K562 (cell line): ENCODE results near the gene NKAPL. TPM values are rescaled to one million over a fixed set of nuclear protein-coding genes. Genes with fewer than 3 reads are reported as not detected.

Experiments
- CTCF ChIP-seq, 3 experiments: IDR thresholded peaks in 2 of 3; conservative IDR thresholded peaks in 1 of 3; 2 replicates each; pipeline ENCODE4 v1.5.1; 2011 to 2012; ENCODE audit warnings: low read length in 3 of 3, mild to moderate bottlenecking in 3 of 3, control low read depth in 2 of 3, improper control_type of control experiment in 1 of 3, inconsistent platforms in 1 of 3, low read depth in 1 of 3, mixed read lengths in 1 of 3, moderate library complexity in 1 of 3; ENCODE audit not compliant: insufficient read depth in 2 of 3
- ELF2 ChIP-seq: fragments of 250-450 bp; sonication (Bioruptor Pico); IDR thresholded peaks from 2 replicates; pipeline ENCODE4 v1.5.0; 2021; ENCODE audit warnings: mild to moderate bottlenecking
- HCFC1 ChIP-seq: IDR thresholded peaks from 2 replicates; pipeline ENCODE4 v1.6.1; 2012; ENCODE audit warnings: low read depth, low read length, improper control_type of control experiment
- MBD2 ChIP-seq: sonication (generic); IDR thresholded peaks from 2 replicates; pipeline ENCODE4 v1.6.1; 2016; ENCODE audit warnings: low read depth, borderline replicate concordance
- MCM7 ChIP-seq, 2 experiments: fragments of 450-650 bp; IDR thresholded peaks; 2 replicates each; pipeline ENCODE4 v1.6.1; 2016 to 2018
- PHF21A ChIP-seq: fragments of 450-650 bp; IDR thresholded peaks from 2 replicates; pipeline ENCODE4 v1.6.1; 2017; ENCODE audit warnings: low read depth, borderline replicate concordance
- ZNF740 ChIP-seq, 3 experiments: fragments of 200-800 bp in 1 of 3; sonication (Bioruptor generic) in 1 of 3; sonication (generic) in 1 of 3; formaldehyde crosslinking in 1 of 3; IDR thresholded peaks; 2 replicates each; pipeline versions ENCODE4 v1.6.1 to v1.8.0; 2016 to 2022; ENCODE audit warnings: mild to moderate bottlenecking in 2 of 3, missing compliant biosample characterization in 2 of 3, missing genetic modification characterization in 2 of 3, missing genetic modification reagents in 1 of 3
- polyA plus RNA-seq, 8 experiments: library from polyadenylated mRNA; depleted of rRNA in 4 of 8; stranded (reverse) in 5 of 8; unstranded in 3 of 8; fragments of >200 nt; fragmentation: Nextera tagmentation in 2 of 8; fragmentation: Illumina TruSeq in 1 of 8; extraction: Ambion mirVana in 2 of 8; extraction: Trizol in 1 of 8; gene quantifications; 2 replicates each; pipeline versions ENCODE4 v1.2.1 to v1.2.3, GENCODE V29; 2011 to 2014; ENCODE audit warnings: inconsistent platforms in 1 of 8, missing spikeins in 1 of 8
- total RNA-seq, 7 experiments: library from RNA; depleted of rRNA in 6 of 7; stranded (reverse); fragments of >200 nt in 6 of 7; fragmentation: Illumina TruSeq in 2 of 7; extraction: Trizol in 2 of 7; gene quantifications; 2 replicates each; pipeline versions ENCODE4 v1.2.1 to v1.2.3, GENCODE V29; 2011 to 2021; ENCODE audit warnings: low replicate concordance in 1 of 7
- TF ChIP-seq, protein P1 (sequence below): sonication (generic); formaldehyde crosslinking; IDR thresholded peaks from 2 replicates; pipeline ENCODE4 v1.8.1; 2023; ENCODE audit warnings: missing genetic modification reagents, mild to moderate bottlenecking, borderline replicate concordance
- TF ChIP-seq, protein P2 (sequence below), 2 experiments: fragments of 450-650 bp; formaldehyde crosslinking in 1 of 2; IDR thresholded peaks; 2 replicates each; pipeline versions ENCODE4 v1.4.0 to v1.6.1; 2014 to 2020; ENCODE audit warnings: mild to moderate bottlenecking in 2 of 2, borderline replicate concordance in 1 of 2, low read depth in 1 of 2

The NKAPL gene
- total and polyA plus RNA-seq, 9 of the 15 experiments (the other 6 are each of a cell fraction or from before 2014, with no cell fraction given) = not detected

- TF ChIP-seq, protein P1, sequence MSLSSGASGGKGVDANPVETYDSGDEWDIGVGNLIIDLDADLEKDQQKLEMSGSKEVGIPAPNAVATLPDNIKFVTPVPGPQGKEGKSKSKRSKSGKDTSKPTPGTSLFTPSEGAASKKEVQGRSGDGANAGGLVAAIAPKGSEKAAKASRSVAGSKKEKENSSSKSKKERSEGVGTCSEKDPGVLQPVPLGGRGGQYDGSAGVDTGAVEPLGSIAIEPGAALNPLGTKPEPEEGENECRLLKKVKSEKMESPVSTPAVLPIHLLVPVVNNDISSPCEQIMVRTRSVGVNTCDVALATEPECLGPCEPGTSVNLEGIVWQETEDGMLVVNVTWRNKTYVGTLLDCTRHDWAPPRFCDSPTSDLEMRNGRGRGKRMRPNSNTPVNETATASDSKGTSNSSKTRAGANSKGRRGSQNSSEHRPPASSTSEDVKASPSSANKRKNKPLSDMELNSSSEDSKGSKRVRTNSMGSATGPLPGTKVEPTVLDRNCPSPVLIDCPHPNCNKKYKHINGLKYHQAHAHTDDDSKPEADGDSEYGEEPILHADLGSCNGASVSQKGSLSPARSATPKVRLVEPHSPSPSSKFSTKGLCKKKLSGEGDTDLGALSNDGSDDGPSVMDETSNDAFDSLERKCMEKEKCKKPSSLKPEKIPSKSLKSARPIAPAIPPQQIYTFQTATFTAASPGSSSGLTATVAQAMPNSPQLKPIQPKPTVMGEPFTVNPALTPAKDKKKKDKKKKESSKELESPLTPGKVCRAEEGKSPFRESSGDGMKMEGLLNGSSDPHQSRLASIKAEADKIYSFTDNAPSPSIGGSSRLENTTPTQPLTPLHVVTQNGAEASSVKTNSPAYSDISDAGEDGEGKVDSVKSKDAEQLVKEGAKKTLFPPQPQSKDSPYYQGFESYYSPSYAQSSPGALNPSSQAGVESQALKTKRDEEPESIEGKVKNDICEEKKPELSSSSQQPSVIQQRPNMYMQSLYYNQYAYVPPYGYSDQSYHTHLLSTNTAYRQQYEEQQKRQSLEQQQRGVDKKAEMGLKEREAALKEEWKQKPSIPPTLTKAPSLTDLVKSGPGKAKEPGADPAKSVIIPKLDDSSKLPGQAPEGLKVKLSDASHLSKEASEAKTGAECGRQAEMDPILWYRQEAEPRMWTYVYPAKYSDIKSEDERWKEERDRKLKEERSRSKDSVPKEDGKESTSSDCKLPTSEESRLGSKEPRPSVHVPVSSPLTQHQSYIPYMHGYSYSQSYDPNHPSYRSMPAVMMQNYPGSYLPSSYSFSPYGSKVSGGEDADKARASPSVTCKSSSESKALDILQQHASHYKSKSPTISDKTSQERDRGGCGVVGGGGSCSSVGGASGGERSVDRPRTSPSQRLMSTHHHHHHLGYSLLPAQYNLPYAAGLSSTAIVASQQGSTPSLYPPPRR (CRISPR knock-in tag) = no peak
- TF ChIP-seq ZNF740 (CRISPR knock-in tag; IDR thresholded peaks at IDR 0.05) (no peak), ZNF740 (tag; IDR thresholded peaks at IDR 0.05) (no peak), MBD2 (no peak), MCM7 (IDR thresholded peaks at IDR 0.05) (no peak), CTCF (IDR thresholded peaks at IDR 0.05 in 2 of 3, conservative IDR thresholded peaks at IDR 0.05 in 1 of 3; ENCODE audit: insufficient read depth in 2 of 3, low read depth in 1 of 3, low read length in 3 of 3) (peak in 2 of 3 experiments; percentile 46 to 55; a peak in 5 of 6 replicates), PHF21A (no peak), HCFC1 (no peak), ELF2 (CRISPR knock-in tag) (no peak)
- TF ChIP-seq, protein P2, sequence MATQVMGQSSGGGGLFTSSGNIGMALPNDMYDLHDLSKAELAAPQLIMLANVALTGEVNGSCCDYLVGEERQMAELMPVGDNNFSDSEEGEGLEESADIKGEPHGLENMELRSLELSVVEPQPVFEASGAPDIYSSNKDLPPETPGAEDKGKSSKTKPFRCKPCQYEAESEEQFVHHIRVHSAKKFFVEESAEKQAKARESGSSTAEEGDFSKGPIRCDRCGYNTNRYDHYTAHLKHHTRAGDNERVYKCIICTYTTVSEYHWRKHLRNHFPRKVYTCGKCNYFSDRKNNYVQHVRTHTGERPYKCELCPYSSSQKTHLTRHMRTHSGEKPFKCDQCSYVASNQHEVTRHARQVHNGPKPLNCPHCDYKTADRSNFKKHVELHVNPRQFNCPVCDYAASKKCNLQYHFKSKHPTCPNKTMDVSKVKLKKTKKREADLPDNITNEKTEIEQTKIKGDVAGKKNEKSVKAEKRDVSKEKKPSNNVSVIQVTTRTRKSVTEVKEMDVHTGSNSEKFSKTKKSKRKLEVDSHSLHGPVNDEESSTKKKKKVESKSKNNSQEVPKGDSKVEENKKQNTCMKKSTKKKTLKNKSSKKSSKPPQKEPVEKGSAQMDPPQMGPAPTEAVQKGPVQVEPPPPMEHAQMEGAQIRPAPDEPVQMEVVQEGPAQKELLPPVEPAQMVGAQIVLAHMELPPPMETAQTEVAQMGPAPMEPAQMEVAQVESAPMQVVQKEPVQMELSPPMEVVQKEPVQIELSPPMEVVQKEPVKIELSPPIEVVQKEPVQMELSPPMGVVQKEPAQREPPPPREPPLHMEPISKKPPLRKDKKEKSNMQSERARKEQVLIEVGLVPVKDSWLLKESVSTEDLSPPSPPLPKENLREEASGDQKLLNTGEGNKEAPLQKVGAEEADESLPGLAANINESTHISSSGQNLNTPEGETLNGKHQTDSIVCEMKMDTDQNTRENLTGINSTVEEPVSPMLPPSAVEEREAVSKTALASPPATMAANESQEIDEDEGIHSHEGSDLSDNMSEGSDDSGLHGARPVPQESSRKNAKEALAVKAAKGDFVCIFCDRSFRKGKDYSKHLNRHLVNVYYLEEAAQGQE (IDR thresholded peaks at IDR 0.05; ENCODE audit: borderline replicate concordance) = no peak; the same call in none of the 2 replicates
- TF ChIP-seq, protein P2 (CRISPR knock-in tag; IDR thresholded peaks at IDR 0.05; ENCODE audit: low read depth) = no peak
Observed at GRCh38 chr6:28212510-28213212, 46.4 kb upstream of the NKAPL start (continued).
